ENCODE results near the gene RBM27. TPM values are rescaled to one million over a fixed set of nuclear protein-coding genes. Genes with fewer than 3 reads are reported as not detected.

The RBM27 gene
- total and polyA plus RNA-seq, 3 experiments from 2014 or later = 5.1 to 31.9 (median 30.8) TPM

GRCh38 chr5:146222005-146222404 lies 18.6 kb downstream of the RBM27 start:
- Mint-ChIP-seq H3K27me3 (no peaks in the 10 kb centered on the region), H3K36me3 (peaks cover 0 to 65% (median 10%) of the 10 kb centered on the region in 3 donors), H3K4me3 (no peak overlapping the region), H3K4me1 (peaks cover 22 to 46% (median 24%) of the 10 kb centered on the region in 3 donors), H3K27ac (peak overlapping the region in 1 of 8 donors; percentile 38), H3K9me3 (no peaks in the 10 kb centered on the region)
- POLR2A ChIA-PET = no interaction called here
- no peak for DNase-seq
- Histone ChIP-seq H3K4me3 (ENCODE audit: low read length) (no peak overlapping the region), H3K27ac (ENCODE audit: low read depth, low read length) (no peak overlapping the region), H3K27me3 (ENCODE audit: insufficient read depth, low read length, poor library complexity, severe bottlenecking) (no peaks in the 10 kb centered on the region), H3K4me1 (ENCODE audit: insufficient read depth, low read length) (peaks cover 13% of the 10 kb centered on the region), H3K36me3 (ENCODE audit: insufficient read depth, low read length) (no peaks in the 10 kb centered on the region), H3K9me3 (ENCODE audit: low read length) (no peaks in the 10 kb centered on the region)
- CTCF ChIA-PET = interaction anchor here (0.8 kb wide), 1 partner anchor 10 kb away, joined by 3 read pairs; no protein-coding TSS in a partner anchor

GRCh38 chr5:146223179-146223578 lies 19.8 kb downstream of the RBM27 start:
- H3K27me3 ChIP-seq (ENCODE audit: insufficient read depth, low read length, poor library complexity, severe bottlenecking) = no peaks in the 10 kb centered on the region
- Mint-ChIP-seq H3K36me3 (peaks cover 0 to 69% (median 13%) of the 10 kb centered on the region in 3 donors), H3K27ac (peak overlapping the region in 1 of 8 donors; percentile 66), H3K4me3 (no peak overlapping the region), H3K4me1 (peaks cover 15 to 34% (median 21%) of the 10 kb centered on the region in 3 donors), H3K27me3 (no peaks in the 10 kb centered on the region), H3K9me3 (no peaks in the 10 kb centered on the region)
- no peaks in the 10 kb centered on the region for H3K9me3 ChIP-seq (ENCODE audit: low read length)
- H3K36me3 ChIP-seq (ENCODE audit: insufficient read depth, low read length) = no peaks in the 10 kb centered on the region
- peaks cover 3% of the 10 kb centered on the region for H3K4me1 ChIP-seq (ENCODE audit: insufficient read depth, low read length)
- POLR2A ChIA-PET = no interaction called here
- no peak for DNase-seq
- CTCF ChIA-PET = no interaction called here
- H3K4me3 ChIP-seq (ENCODE audit: low read length) = no peak overlapping the region
- H3K27ac ChIP-seq (ENCODE audit: low read depth, low read length) = no peak overlapping the region

- Histone ChIP-seq H3K27ac (ENCODE audit: low read depth, low read length) (no peak overlapping the region), H3K9me3 (ENCODE audit: low read length) (no peaks in the 10 kb centered on the region), H3K27me3 (ENCODE audit: insufficient read depth, low read length, poor library complexity, severe bottlenecking) (no peaks in the 10 kb centered on the region), H3K4me1 (ENCODE audit: insufficient read depth, low read length) (no peaks in the 10 kb centered on the region), H3K4me3 (ENCODE audit: low read length) (no peak overlapping the region), H3K36me3 (ENCODE audit: insufficient read depth, low read length) (peaks cover 22% of the 10 kb centered on the region)
- ChIA-PET POLR2A (no interaction called here), CTCF (no interaction called here)
- no peaks in the 10 kb centered on the region for H3K27me3 Mint-ChIP-seq
- DNase-seq = no peak
- peak overlapping the region in 1 of 8 donors; percentile 32 for H3K27ac Mint-ChIP-seq
- peaks cover 3 to 10% (median 6%) of the 10 kb centered on the region in 3 donors for H3K4me1 Mint-ChIP-seq
- peaks cover 10 to 81% (median 20%) of the 10 kb centered on the region in 3 donors for H3K36me3 Mint-ChIP-seq
- H3K9me3 Mint-ChIP-seq = no peaks in the 10 kb centered on the region
- H3K4me3 Mint-ChIP-seq = no peak overlapping the region
Measured at GRCh38 chr5:146229222-146229621, 25.8 kb downstream of the RBM27 start.

DNA sequence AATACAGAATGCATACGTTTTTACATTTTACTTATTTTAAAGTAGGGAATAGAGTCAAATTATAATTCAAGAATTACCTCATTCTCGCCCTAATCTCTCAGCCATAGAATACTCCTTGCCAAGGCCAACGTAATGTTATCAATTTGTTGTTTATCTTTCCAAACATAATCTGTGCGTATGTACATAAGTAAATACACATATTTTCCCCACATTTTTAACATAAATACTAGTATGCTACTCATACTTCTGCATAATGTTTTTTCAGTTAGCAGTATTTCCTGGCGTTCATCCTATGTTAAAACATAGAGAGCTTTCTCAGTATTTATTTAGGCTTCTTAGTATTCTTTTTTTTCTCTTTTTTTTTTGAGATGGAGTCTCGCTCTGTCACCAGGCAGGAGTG lies 28.8 kb downstream of the RBM27 start:
- no peaks in the 10 kb centered on the region for H3K4me1 ChIP-seq (ENCODE audit: insufficient read depth, low read length)
- ChIA-PET POLR2A (no interaction called here), CTCF (no interaction called here)
- Mint-ChIP-seq H3K36me3 (peaks cover 14 to 79% (median 24%) of the 10 kb centered on the region in 3 donors), H3K9me3 (no peaks in the 10 kb centered on the region), H3K4me1 (peaks cover 0 to 5% (median 0%) of the 10 kb centered on the region in 3 donors), H3K27ac (no peak overlapping the region), H3K4me3 (no peak overlapping the region), H3K27me3 (no peaks in the 10 kb centered on the region)
- H3K9me3 ChIP-seq (ENCODE audit: low read length) = no peaks in the 10 kb centered on the region
- peaks cover 30% of the 10 kb centered on the region for H3K36me3 ChIP-seq (ENCODE audit: insufficient read depth, low read length)
- no peak overlapping the region for H3K27ac ChIP-seq (ENCODE audit: low read depth, low read length)
- H3K4me3 ChIP-seq (ENCODE audit: low read length) = no peak overlapping the region
- DNase-seq = no peak
- no peaks in the 10 kb centered on the region for H3K27me3 ChIP-seq (ENCODE audit: insufficient read depth, low read length, poor library complexity, severe bottlenecking)

DNA sequence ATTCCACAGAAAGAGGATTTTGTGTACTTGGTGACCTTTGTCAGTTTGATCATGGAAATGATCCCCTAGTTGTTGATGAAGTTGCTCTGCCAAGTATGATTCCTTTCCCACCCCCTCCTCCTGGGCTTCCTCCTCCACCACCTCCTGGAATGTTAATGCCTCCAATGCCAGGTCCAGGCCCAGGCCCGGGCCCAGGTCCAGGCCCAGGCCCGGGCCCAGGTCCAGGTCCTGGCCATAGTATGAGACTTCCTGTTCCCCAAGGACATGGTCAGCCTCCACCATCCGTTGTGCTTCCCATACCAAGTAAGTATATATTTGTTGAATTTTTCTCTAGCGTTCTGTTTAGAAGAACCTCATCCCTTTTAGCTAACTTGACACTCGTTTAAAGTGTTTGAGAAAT lies 30.0 kb downstream of the RBM27 start:
- POLR2A ChIA-PET = no interaction called here
- peaks cover 0 to 4% (median 0%) of the 10 kb centered on the region in 3 donors for H3K4me1 Mint-ChIP-seq
- H3K27ac ChIP-seq (ENCODE audit: low read depth, low read length) = no peak overlapping the region
- H3K27me3 ChIP-seq (ENCODE audit: insufficient read depth, low read length, poor library complexity, severe bottlenecking) = no peaks in the 10 kb centered on the region
- no peaks in the 10 kb centered on the region for H3K4me1 ChIP-seq (ENCODE audit: insufficient read depth, low read length)
- H3K9me3 ChIP-seq (ENCODE audit: low read length) = no peaks in the 10 kb centered on the region
- H3K36me3 Mint-ChIP-seq = peaks cover 14 to 80% (median 24%) of the 10 kb centered on the region in 3 donors
- H3K9me3 Mint-ChIP-seq = no peaks in the 10 kb centered on the region
- DNase-seq = no peak
- no peaks in the 10 kb centered on the region for H3K27me3 Mint-ChIP-seq
- H3K36me3 ChIP-seq (ENCODE audit: insufficient read depth, low read length) = peaks cover 32% of the 10 kb centered on the region
- no peak overlapping the region for H3K4me3 ChIP-seq (ENCODE audit: low read length)
- H3K4me3 Mint-ChIP-seq = no peak overlapping the region
- H3K27ac Mint-ChIP-seq = peak overlapping the region in 1 of 8 donors; percentile 48
- CTCF ChIA-PET = no interaction called here

GRCh38 chr5:146238973-146239372 lies 35.6 kb downstream of the RBM27 start:
- no peak for DNase-seq
- no peaks in the 10 kb centered on the region for H3K9me3 Mint-ChIP-seq
- peaks cover 4 to 61% (median 13%) of the 10 kb centered on the region in 3 donors for H3K36me3 Mint-ChIP-seq
- Histone ChIP-seq H3K4me1 (ENCODE audit: insufficient read depth, low read length) (no peaks in the 10 kb centered on the region), H3K9me3 (ENCODE audit: low read length) (no peaks in the 10 kb centered on the region), H3K27ac (ENCODE audit: low read depth, low read length) (no peak overlapping the region), H3K36me3 (ENCODE audit: insufficient read depth, low read length) (peaks cover 14% of the 10 kb centered on the region), H3K27me3 (ENCODE audit: insufficient read depth, low read length, poor library complexity, severe bottlenecking) (no peaks in the 10 kb centered on the region), H3K4me3 (ENCODE audit: low read length) (no peak overlapping the region)
- peaks cover 9 to 11% (median 9%) of the 10 kb centered on the region in 3 donors for H3K4me1 Mint-ChIP-seq
- ChIA-PET CTCF (no interaction called here), POLR2A (no interaction called here)
- no peak overlapping the region for H3K4me3 Mint-ChIP-seq
- H3K27me3 Mint-ChIP-seq = no peaks in the 10 kb centered on the region
- H3K27ac Mint-ChIP-seq = peak overlapping the region in 3 of 8 donors; percentile 52 to 72 (median 65)

DNA sequence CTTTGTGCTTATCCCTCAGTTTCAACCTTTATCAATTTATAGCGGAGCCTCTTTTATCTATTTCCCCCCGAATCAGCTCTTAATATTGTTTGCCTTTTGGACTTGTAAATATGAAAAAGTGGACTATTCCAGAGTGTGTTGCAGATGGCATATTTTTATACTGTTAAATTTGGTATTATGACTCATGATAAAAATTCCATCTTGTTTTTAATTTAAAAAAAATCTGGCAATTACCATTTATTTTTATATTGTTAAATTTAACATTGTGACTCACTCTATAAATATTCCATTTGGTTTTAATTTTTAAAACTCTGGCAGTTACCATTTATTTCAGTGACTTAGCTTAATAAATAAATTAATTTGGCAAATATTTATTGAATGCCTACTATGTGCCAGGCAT lies 37.5 kb downstream of the RBM27 start:
- Histone ChIP-seq H3K9me3 (ENCODE audit: low read length) (no peaks in the 10 kb centered on the region), H3K27ac (ENCODE audit: low read depth, low read length) (no peak overlapping the region), H3K4me1 (ENCODE audit: insufficient read depth, low read length) (no peaks in the 10 kb centered on the region), H3K36me3 (ENCODE audit: insufficient read depth, low read length) (peaks cover 14% of the 10 kb centered on the region), H3K4me3 (ENCODE audit: low read length) (no peak overlapping the region), H3K27me3 (ENCODE audit: insufficient read depth, low read length, poor library complexity, severe bottlenecking) (no peaks in the 10 kb centered on the region)
- ChIA-PET CTCF (interaction anchor here (1.0 kb wide), 1 partner anchor 21 kb away, joined by 3 read pairs; no protein-coding TSS in a partner anchor), POLR2A (no interaction called here)
- Mint-ChIP-seq H3K27me3 (no peaks in the 10 kb centered on the region), H3K27ac (no peak overlapping the region), H3K36me3 (peaks cover 4 to 65% (median 12%) of the 10 kb centered on the region in 3 donors), H3K9me3 (no peaks in the 10 kb centered on the region), H3K4me3 (no peak overlapping the region), H3K4me1 (peaks cover 14 to 18% (median 17%) of the 10 kb centered on the region in 3 donors)
- no peak for DNase-seq

DNA sequence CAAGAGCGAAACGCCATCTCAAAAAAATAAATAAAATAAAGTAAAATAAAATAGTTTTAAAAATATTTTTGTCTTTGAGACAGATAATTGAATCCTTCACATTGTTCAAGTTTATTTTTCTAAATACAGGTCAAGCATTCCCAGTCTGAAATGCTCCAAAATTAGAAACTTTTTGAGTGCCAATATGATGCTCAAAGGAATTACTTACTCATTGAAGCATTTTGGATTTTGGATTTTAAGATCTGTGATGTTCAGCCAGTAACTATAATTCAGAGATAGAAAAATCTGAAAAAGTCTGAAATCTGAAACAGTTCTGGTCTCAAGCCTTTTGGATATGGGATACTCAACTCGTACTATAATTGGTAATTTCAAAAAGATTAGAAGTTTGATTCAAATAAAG lies 39.8 kb downstream of the RBM27 start:
- H3K9me3 Mint-ChIP-seq = no peaks in the 10 kb centered on the region
- Histone ChIP-seq H3K4me3 (ENCODE audit: low read length) (no peak overlapping the region), H3K27me3 (ENCODE audit: insufficient read depth, low read length, poor library complexity, severe bottlenecking) (no peaks in the 10 kb centered on the region), H3K9me3 (ENCODE audit: low read length) (no peaks in the 10 kb centered on the region), H3K36me3 (ENCODE audit: insufficient read depth, low read length) (peaks cover 4% of the 10 kb centered on the region), H3K4me1 (ENCODE audit: insufficient read depth, low read length) (no peaks in the 10 kb centered on the region), H3K27ac (ENCODE audit: low read depth, low read length) (no peak overlapping the region)
- ChIA-PET POLR2A (no interaction called here), CTCF (interaction anchor here (1.3 kb wide), 1 partner anchor 15 kb away, joined by 3 read pairs; no protein-coding TSS in a partner anchor)
- H3K36me3 Mint-ChIP-seq = peaks cover 0 to 62% (median 10%) of the 10 kb centered on the region in 3 donors
- no peak for DNase-seq
- peaks cover 22 to 29% (median 25%) of the 10 kb centered on the region in 3 donors for H3K4me1 Mint-ChIP-seq
- no peaks in the 10 kb centered on the region for H3K27me3 Mint-ChIP-seq
- no peak overlapping the region for H3K4me3 Mint-ChIP-seq
- H3K27ac Mint-ChIP-seq = no peak overlapping the region

Data from CD8-positive, alpha-beta memory T cell (primary cell).